HFFc6 (cell line): ENCODE data around the gene RAB35. TPM values are rescaled to one million over a fixed set of nuclear protein-coding genes. Genes with fewer than 3 reads are reported as not detected.
A peak's percentile ranks its signal among the peaks of the same experiment; 100 is the strongest.

Source experiments
- DNase-seq: peaks from one replicate; pipeline ENCODE4 v3.0.0-alpha.2; 2018
- H3K27ac Mint-ChIP-seq: 2 replicates; pipeline ENCODE4 v1.8.0; 2020; ENCODE audit warnings: mild to moderate bottlenecking, mixed read lengths
- H3K27me3 Mint-ChIP-seq: 2 replicates; pipeline ENCODE4 v1.8.0; 2021; ENCODE audit warnings: mild to moderate bottlenecking, moderate library complexity, mixed read lengths; ENCODE audit not compliant: insufficient read depth
- H3K36me3 Mint-ChIP-seq: 2 replicates; pipeline ENCODE4 v1.8.0; 2021; ENCODE audit warnings: low read depth, mixed read lengths
- H3K4me1 Mint-ChIP-seq: 2 replicates; pipeline ENCODE4 v1.8.0; 2020; ENCODE audit warnings: low read depth, mixed read lengths
- H3K4me3 Mint-ChIP-seq: 2 replicates; pipeline ENCODE4 v1.8.0; 2020; ENCODE audit warnings: mild to moderate bottlenecking, moderate library complexity, mixed read lengths
- H3K9me3 Mint-ChIP-seq: 2 replicates; pipeline ENCODE4 v1.8.0; 2020; ENCODE audit warnings: mild to moderate bottlenecking, mixed read lengths
- total RNA-seq, 6 experiments: library from RNA; stranded (reverse); fragmentation: NEBNext Ultra II Directional; extraction: Animal tissue kit (Norgen Biotek cat#: 25700); gene quantifications; 2 replicates in 1 of 6; 3 replicates in 5 of 6; pipeline ENCODE4 v1.2.3, GENCODE V29; 2021
- TF ChIP-seq, protein P1 (sequence below): fragments of 200-600 bp; sonication (generic); IDR thresholded peaks from 2 replicates; pipeline ENCODE4 v1.5.0; 2021; ENCODE audit warnings: antibody characterized with exemption, mild to moderate bottlenecking

Gene RAB35
- total RNA-seq, 6 experiments from 2014 or later = 50.5 to 62.0 (median 55.3) TPM

DNA sequence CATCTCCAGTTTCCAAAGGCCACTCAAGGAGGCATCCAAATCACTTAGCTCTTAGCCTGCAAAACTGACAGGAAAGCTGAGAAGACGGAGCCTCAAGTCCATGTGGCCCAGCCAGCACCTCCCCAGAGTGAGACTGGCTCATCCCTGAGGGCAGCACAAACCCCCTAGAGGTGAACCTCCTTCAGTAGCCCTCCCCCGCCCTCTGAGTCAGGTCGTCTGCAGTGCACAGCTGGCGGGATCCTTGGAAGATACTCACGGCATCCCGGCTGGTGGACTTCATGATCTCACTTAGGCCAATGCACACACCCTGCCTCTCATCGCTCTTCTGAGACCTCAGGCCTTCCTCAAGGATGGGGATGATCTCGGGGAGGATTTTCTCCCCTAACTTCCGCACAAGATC, 24.1 kb upstream of the RAB35 start:
- Mint-ChIP-seq H3K27me3 (peaks cover 4% of the 10 kb centered on the region), H3K27ac (peak overlapping the region; percentile 40; the same call in 1 of the 2 replicates), H3K4me3 (no peak overlapping the region), H3K9me3 (no peaks in the 10 kb centered on the region), H3K4me1 (peaks cover 16% of the 10 kb centered on the region), H3K36me3 (peaks cover 45% of the 10 kb centered on the region)
- TF ChIP-seq, protein P1, sequence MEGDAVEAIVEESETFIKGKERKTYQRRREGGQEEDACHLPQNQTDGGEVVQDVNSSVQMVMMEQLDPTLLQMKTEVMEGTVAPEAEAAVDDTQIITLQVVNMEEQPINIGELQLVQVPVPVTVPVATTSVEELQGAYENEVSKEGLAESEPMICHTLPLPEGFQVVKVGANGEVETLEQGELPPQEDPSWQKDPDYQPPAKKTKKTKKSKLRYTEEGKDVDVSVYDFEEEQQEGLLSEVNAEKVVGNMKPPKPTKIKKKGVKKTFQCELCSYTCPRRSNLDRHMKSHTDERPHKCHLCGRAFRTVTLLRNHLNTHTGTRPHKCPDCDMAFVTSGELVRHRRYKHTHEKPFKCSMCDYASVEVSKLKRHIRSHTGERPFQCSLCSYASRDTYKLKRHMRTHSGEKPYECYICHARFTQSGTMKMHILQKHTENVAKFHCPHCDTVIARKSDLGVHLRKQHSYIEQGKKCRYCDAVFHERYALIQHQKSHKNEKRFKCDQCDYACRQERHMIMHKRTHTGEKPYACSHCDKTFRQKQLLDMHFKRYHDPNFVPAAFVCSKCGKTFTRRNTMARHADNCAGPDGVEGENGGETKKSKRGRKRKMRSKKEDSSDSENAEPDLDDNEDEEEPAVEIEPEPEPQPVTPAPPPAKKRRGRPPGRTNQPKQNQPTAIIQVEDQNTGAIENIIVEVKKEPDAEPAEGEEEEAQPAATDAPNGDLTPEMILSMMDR = no peak
- DNase-seq = no peak

DNA sequence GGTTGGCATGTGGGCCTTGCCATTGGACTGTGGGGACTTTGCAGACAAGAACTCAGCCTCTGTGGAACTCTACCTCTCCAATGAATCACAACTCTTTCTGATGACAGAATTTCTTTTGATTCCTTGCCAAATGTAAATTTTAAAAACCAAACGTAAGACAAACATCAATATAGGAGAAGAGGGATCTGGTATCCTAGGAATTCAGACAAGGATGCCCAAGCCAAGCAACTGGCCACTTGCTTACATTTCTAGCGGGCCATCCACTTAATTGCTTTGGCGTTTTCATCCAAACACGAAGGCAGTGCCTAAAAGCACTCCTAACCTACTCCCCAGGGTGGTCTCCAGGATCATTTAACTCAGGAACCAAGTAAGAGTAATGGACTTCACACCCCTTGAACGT, 23.4 kb upstream of the RAB35 start:
- Mint-ChIP-seq H3K9me3 (no peaks in the 10 kb centered on the region), H3K4me3 (no peak overlapping the region), H3K36me3 (peaks cover 46% of the 10 kb centered on the region), H3K27ac (peak overlapping the region; percentile 40), H3K4me1 (peaks cover 16% of the 10 kb centered on the region), H3K27me3 (peaks cover 4% of the 10 kb centered on the region)
- TF ChIP-seq, protein P1 = no peak
- DNase-seq = peak; percentile 4

DNA sequence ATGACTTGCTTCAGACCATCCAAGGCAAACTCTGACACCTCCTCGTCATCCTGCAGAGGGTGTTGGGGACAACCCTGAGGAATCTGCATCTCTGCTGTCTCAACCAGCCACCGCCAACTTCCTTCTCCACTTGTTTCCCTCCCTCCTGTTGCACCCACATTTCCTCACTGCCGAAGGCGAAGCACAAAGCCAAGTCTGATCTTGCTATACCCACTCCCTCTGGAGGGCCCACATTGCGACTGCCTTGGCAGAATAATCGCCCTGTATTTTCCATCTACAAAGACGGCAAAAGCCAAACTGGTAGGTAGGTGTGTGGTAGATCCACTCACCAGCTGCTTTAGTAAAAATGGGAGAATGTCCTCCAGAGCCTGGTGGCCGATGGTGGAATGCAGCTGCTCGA, 21.8 kb upstream of the RAB35 start:
- Mint-ChIP-seq H3K4me1 (peaks cover 16% of the 10 kb centered on the region), H3K36me3 (peaks cover 48% of the 10 kb centered on the region), H3K27ac (no peak overlapping the region), H3K4me3 (no peak overlapping the region), H3K27me3 (peaks cover 4% of the 10 kb centered on the region), H3K9me3 (no peaks in the 10 kb centered on the region)
- DNase-seq = no peak
- TF ChIP-seq, protein P1 = no peak

DNA sequence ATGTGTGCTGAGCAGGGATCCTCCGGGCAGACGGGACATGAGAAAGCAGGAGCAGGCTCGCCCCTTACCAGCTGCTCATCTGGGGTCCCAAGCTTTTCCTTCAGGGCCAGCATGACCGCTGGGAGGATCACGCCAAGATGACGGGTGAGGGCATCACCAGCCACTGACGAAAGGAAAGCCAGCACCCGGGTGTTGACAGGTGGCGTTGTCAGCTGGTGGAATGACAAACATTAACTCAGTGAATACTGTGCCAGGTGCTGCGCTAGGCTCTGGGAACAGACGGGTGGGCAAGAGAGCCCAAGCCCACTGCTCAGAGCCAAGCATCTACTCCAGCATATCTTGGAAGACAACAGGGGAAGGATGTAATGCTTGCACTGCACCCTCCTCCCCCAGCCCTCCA, 21.3 kb upstream of the RAB35 start:
- H3K4me3 Mint-ChIP-seq = no peak overlapping the region
- H3K27me3 Mint-ChIP-seq = peaks cover 4% of the 10 kb centered on the region
- peaks cover 51% of the 10 kb centered on the region for H3K36me3 Mint-ChIP-seq
- H3K27ac Mint-ChIP-seq = no peak overlapping the region
- peaks cover 16% of the 10 kb centered on the region for H3K4me1 Mint-ChIP-seq
- no peak for DNase-seq
- TF ChIP-seq, protein P1 = no peak
- no peaks in the 10 kb centered on the region for H3K9me3 Mint-ChIP-seq

DNA sequence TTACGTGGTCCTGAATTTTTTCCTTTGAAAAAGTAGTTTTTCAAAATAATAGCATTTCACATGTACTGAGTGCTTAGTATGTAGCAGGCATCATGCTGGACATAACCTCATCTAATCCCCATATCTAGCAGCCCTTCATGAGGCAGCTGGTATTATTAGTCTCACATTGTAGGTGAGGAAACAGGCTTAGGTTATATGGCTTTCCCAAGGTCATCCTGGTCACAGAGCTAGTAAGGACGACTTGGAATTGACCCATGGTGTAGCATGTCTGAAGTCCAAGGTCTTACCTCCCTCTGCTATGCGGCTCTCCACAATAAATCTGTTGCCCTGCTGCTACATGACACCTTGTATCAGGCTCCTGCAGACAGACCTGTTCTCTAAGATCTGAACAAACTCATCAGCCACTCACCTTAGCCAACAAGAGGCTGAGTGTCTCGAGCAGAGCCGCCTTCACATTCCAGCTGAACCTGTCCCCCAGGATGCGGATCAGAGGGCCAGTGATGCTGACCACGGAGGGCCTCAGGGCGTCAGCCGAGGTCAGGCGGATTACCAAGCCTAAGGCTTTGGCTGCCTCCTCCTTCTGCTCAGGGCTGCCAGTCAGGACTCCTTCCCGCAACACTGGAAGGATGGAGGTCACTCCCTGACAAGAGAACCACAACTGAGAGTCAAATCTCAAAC, 19.7 kb upstream of the RAB35 start:
- H3K4me1 Mint-ChIP-seq = peaks cover 16% of the 10 kb centered on the region
- no peak overlapping the region for H3K27ac Mint-ChIP-seq
- no peaks in the 10 kb centered on the region for H3K9me3 Mint-ChIP-seq
- H3K4me3 Mint-ChIP-seq = no peak overlapping the region
- TF ChIP-seq, protein P1 = no peak
- H3K36me3 Mint-ChIP-seq = peaks cover 42% of the 10 kb centered on the region
- H3K27me3 Mint-ChIP-seq = peaks cover 4% of the 10 kb centered on the region
- no peak for DNase-seq
